Activated naive CD8-positive, alpha-beta T cell treated with anti-CD3 and anti-CD28 coated beads for 36 hours (primary cell): ENCODE measurements around the gene SLC9A3. TPM values are rescaled to one million over a fixed set of nuclear protein-coding genes. Genes with fewer than 3 reads are reported as not detected.

Experiments
- DNase-seq: peaks from one replicate; pipeline ENCODE4 v3.0.0; 2021
- H3K27ac Mint-ChIP-seq: one replicate; pipeline ENCODE4 v1.8.0; 2022; ENCODE audit warnings: mild to moderate bottlenecking, moderate library complexity, mixed read lengths
- H3K27me3 Mint-ChIP-seq: one replicate; pipeline ENCODE4 v1.8.0; 2022; ENCODE audit warnings: mild to moderate bottlenecking, mixed read lengths
- H3K36me3 Mint-ChIP-seq: one replicate; pipeline ENCODE4 v1.8.0; 2021; ENCODE audit warnings: mild to moderate bottlenecking, mixed read lengths
- H3K4me1 Mint-ChIP-seq: one replicate; pipeline ENCODE4 v1.8.0; 2021; ENCODE audit warnings: mixed read lengths
- H3K4me3 Mint-ChIP-seq: one replicate; pipeline ENCODE4 v1.8.0; 2022; ENCODE audit warnings: mild to moderate bottlenecking, moderate library complexity, mixed read lengths
- H3K9me3 Mint-ChIP-seq: one replicate; pipeline ENCODE4 v1.8.0; 2022; ENCODE audit warnings: mixed read lengths
- total RNA-seq, 2 experiments: library from RNA; stranded (reverse); gene quantifications; one replicate each; pipeline ENCODE4 v1.2.3, GENCODE V29; 2021

The SLC9A3 gene
- total RNA-seq, 2 experiments from 2014 or later, result 2.1 to 2.4 TPM

DNA sequence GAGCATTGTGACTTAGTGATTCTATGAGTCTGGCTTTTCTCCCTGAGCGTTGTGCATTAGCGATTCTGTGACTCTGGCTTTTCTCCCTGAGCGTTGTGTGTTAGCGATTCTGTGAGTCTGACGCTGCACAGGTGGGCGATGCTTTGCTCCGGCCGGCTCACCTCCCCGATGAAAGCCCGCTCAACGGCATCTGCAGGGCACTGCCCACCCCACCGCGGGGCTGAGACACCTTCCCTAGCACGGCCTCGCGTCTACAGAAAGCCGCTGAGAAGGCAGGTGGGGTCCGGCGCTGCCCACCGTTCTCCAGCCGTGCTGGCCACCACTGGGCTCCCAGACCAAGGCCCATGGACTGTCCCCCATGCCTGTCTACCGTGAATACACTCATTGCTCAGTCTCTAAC is 12.8 kb upstream of the SLC9A3 start:
- DNase-seq, result no peak
- peaks cover 10% of the 10 kb centered on the region for H3K27me3 Mint-ChIP-seq
- H3K9me3 Mint-ChIP-seq, result no peaks in the 10 kb centered on the region
- no peak overlapping the region for H3K4me3 Mint-ChIP-seq
- no peaks in the 10 kb centered on the region for H3K36me3 Mint-ChIP-seq
- no peak overlapping the region for H3K27ac Mint-ChIP-seq
- H3K4me1 Mint-ChIP-seq, result no peaks in the 10 kb centered on the region

DNA sequence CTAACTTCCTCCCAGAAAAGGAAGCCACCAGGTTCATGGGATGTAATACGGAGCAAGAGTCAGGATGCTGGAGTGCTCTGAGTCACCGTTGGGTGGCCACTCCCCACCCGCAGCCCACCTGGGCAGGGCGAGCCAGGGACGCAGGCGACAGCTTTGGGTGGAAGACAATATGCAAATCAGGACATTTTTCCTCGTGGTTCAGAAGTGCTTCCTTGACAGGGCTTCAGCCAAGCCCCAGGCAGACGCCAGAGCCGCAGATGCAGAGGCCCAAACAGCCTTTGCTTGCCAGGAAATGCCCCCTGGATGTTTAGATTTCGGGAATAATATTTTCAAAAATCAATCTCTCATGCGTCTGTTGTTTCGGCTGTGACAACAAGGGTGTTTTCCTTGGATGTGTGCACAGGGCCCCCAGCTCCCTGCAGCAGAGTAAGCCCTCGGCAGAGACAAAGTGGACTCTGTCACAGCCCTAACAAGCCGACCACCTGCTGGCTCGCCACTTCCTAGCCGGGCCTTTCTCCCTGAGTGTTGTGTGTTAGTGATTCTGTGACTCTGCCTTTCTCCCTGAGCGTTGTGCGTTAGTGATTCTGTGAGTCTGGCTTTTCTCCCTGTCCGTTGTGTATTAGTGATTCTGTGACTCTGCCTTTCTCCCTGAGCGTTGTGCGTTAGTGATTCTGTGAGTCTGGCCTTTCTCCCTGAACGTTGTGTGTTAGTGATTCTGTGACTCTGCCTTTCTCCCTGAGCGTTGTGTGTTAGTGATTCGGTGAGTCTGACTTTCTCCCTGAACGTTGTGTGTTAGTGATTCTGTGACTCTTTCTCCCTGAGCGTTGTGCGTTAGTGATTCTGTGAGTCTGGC is 11.8 kb upstream of the SLC9A3 start:
- no peak for DNase-seq
- Mint-ChIP-seq H3K27me3 (peaks cover 19% of the 10 kb centered on the region), H3K4me1 (no peaks in the 10 kb centered on the region), H3K36me3 (no peaks in the 10 kb centered on the region), H3K4me3 (no peak overlapping the region), H3K9me3 (no peaks in the 10 kb centered on the region), H3K27ac (no peak overlapping the region)

DNA sequence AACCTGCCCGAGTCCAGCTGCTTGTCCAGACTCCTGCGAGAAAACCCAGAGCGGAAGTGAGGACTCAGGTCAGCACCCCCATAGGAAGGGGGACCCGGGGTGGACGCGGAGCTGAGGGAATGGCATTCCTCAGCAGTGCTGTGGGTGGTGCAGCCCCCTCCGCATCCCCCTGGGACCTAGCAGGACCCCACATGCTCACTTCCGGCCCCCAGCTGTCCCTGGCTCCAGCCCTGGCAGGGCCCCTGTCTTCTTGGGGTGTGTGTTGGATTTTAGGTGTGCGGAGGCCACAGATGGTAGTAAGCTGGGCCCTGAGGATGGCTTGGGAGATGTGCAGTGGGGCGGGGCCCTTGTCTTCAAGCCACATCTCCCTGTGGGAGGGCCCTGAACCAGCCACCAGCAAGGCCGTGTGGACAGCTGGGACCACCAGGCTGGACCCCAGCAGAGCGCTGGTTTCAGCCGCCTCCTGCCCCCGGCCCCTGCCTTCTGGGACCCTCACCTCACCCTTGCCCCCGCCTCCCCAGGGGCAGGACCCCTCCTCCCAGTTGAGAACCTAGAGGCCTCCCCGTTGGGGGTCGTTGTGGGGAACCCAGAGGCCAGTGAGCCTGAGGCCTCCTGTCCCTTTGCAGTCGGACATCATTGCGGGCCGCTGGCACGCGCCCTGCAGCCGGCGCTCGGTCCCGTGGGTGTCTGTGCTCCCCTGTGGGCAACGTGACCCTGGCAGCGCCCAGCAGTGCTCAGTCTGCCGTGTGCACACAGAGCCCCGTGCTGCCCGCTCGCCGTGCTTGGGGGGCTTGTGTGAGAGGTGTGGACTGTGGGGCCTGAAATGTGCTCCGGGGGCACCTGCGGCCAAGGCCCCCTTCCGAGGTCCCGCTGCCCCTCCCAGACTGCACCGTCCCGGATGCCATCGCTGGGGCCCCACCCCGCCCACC is 10.8 kb upstream of the SLC9A3 start:
- no peak for DNase-seq
- Mint-ChIP-seq H3K36me3 (no peaks in the 10 kb centered on the region), H3K9me3 (no peaks in the 10 kb centered on the region), H3K4me3 (no peak overlapping the region), H3K4me1 (peaks cover 7% of the 10 kb centered on the region), H3K27me3 (peaks cover 24% of the 10 kb centered on the region), H3K27ac (no peak overlapping the region)

DNA sequence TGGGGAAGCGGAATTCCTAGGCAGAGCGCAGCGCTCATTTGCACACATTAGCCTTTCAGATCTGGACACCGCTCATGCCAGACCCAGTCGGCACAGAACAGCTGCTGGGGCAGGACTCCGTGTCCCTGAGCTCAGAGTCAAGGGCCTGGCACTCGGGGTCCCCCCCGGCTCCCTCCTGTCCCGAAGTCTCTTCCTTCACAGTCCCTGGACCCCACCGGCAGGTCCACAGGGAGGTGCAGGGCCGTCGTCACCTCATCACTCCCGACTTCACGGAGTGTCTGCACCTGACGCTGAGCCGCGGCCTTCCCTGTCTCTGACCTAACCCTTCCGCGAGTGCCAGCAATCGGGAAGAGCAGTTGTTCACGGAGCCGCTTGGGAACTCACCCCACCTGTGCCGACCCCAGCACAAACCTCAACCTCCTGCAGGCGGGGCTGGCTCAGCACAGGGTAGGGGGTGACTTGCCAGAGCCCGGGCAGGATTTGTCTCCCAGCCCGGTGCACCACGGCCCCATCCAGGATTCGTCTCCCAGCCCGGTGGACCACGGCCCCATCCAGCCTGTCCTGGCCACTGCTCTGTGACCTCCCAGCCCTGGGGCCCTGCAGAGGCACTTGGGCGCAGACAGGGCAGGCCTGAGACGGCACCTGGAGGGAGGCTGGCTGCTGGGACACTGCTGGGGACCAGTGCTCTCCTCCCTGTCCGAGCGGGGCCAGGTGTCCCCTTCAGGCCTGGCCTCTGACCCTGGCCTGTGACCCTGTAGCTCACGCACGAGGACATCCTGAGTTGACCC is 9.9 kb upstream of the SLC9A3 start:
- no peak for DNase-seq
- Mint-ChIP-seq H3K27me3 (peaks cover 32% of the 10 kb centered on the region), H3K4me1 (peaks cover 14% of the 10 kb centered on the region), H3K27ac (no peak overlapping the region), H3K9me3 (no peaks in the 10 kb centered on the region), H3K36me3 (no peaks in the 10 kb centered on the region), H3K4me3 (no peak overlapping the region)

DNA sequence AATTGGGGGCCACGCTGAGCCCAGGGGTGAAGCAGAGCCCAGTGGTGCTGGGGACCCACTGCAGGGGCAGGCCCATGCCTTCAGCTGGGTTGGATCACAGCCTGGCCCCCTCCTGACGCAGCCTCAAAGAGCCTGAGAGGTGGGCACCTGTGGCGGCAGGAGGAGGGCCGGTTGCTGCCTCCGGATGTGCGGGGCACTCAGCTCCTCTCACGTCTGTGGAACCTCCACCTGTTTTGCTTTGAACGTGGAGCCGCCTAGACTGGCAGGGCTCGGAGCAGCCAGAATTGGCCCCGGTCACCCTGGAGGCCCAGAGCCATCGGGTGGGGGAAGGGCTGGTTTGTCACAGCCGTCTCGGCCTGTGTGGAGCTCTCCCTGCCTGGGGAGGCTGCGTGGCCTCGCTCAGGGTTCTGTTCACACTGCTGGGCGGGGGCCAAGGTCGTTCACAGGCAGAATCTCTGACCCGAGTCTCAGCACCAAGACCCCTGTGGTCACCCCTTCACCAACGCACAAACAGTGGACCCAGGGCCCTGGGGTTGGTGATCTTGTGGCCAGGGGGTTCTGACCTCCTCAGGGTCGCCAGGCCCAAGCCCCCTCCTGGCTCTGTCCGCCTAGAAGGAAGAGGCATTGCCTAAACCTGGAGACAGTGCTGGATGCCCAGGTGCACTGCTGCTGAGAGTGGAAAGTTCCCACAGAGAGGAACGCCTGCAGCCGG is 9.2 kb upstream of the SLC9A3 start:
- DNase-seq, result no peak
- no peak overlapping the region for H3K4me3 Mint-ChIP-seq
- H3K27me3 Mint-ChIP-seq, result peaks cover 36% of the 10 kb centered on the region
- no peaks in the 10 kb centered on the region for H3K36me3 Mint-ChIP-seq
- H3K9me3 Mint-ChIP-seq, result no peaks in the 10 kb centered on the region
- no peak overlapping the region for H3K27ac Mint-ChIP-seq
- H3K4me1 Mint-ChIP-seq, result peaks cover 17% of the 10 kb centered on the region

DNA sequence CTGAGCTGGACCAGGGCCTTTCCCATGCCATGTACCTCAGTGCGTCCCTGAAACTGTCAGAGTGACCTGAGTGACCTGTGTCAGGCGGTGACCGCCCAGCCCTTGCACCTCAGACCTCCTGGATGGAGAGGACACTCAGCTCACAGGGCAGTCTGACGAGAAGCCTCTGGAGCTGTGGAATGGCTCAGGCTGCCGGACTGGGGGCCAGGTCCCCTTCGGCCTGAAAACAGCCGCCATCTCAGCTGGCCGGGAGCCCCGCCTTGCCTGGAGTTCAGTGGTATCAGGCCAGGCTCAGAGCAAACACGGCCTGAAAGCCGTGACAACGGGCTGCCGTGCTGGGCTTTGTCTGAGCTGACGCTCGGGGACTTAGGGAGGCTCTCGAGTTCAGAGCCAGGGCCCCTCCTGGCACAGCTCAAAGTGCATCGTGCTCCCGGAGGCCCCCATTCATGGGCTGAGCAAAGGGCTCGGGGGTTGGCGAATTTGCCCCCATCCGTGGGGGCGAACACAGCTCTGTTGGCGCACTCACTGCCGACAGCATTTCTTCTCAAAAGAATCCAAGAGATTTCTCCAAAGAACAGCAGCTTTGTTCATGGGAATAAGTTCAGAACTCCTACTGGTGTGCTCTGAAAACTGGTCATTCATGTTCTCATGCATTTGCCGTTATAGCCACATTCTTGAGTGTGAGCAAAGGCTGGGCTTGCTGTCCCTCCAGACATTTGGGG is 8.4 kb upstream of the SLC9A3 start:
- no peak for DNase-seq
- Mint-ChIP-seq H3K4me1 (peaks cover 18% of the 10 kb centered on the region), H3K4me3 (no peak overlapping the region), H3K27ac (no peak overlapping the region), H3K36me3 (no peaks in the 10 kb centered on the region), H3K9me3 (no peaks in the 10 kb centered on the region), H3K27me3 (peaks cover 37% of the 10 kb centered on the region)

DNA sequence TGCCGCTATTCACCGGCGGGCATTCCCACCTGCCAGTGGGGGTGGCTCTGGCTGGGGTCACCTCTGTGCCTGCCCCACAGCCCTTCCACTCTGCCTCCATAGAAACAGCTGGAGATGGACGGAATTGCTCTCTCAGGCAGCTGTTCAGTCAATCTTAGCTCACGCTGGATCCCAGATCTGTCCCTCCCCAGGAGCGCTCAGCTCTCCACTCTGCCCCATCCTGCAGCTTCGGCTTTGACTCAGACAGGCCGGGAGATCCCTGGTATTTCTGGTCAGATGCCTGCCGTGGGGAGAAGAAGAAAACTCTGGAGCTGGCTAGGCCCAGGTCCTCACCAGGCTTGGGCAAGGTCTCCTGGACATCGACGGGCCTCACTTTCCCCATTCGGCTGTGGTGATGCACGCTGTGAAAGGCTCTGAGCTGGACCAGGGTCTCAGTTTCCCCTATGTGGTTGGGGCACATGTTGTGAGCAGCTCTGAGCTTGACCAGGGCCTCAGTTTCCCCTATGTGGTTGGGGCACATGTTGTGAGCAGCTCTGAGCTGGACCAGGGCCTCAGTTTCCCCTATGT is 7.6 kb upstream of the SLC9A3 start:
- Mint-ChIP-seq H3K27me3 (peaks cover 45% of the 10 kb centered on the region), H3K9me3 (no peaks in the 10 kb centered on the region), H3K4me1 (peaks cover 27% of the 10 kb centered on the region), H3K36me3 (no peaks in the 10 kb centered on the region), H3K27ac (no peak overlapping the region), H3K4me3 (no peak overlapping the region)
- DNase-seq, result no peak

DNA sequence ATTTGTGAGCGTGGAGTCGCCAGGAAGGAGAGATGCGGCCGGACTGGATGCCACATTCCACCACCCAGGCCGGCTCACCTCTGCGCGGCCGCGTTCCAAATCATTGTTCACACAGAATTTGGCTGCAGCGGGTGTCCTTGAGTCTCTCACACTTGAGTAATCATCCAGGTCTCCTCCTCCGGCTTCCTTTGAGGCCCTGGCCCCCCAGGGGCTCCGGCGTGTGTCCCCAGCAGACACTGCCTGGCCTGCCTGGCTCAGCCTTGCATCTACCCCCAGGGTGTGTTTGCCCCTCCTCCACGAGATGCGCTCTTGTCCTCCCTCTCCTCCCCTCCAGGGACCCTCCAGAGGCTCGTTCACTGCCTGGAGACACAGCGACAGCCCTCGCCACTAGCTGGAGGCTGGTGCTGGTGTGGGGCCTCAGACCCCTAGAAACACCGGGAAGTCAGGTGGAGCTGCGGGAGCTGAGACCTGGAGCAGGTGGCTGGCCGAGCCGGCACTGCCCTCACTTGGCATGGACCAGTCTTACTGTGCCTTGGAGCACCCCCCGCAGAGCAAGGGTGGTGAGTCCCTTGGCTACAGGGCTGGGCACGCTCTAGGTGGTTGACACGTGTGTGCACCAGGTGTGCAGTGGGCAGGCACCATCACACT is 7.0 kb upstream of the SLC9A3 start:
- no peak for DNase-seq

DNA sequence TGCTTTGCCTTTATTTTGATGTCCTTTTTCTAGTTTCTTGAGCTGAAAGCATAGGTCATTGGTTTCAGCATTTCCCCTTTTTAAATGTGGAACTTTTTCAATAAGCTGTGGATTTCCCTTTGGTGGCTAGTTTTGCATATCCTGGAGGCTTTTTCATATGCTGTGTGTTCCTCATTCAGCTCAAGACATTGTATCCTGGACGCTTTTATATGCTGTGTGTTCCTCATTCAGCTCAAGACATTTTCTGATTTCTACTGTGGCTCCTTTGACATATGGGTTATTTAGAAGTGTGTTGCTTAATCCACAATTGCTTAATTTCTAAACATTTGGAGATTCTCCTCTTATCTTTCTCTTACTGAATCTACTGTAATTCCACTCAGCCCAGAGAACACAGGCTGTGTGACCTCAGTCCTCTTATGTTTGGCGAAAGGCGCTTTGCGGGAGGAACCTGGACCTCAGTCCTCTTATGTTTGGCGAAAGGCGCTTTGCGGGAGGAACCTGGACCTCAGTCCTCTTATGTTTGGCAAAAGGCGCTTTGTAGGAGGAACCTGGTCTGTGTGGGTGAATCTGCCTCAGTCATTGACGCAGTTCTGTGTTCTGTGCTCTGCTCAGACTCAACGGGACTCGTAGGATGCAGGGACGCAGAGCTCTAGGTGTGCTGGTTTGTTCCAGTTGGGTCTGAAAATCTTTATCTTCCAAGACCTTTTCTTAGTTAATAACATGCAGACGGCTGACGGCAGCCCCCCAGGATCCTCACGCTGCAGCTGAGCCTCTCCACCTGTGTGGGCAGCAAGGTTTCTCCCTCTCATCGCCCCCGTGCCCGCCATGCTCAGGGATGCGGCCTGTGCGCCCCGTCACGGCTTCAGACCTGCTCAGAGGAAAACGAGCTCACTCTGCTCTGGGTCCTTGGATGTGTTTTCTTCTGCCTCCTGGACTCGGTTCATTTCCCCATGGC is 6.0 kb upstream of the SLC9A3 start:
- no peaks in the 10 kb centered on the region for H3K9me3 Mint-ChIP-seq

More for the DNA sequence above, 7.0 kb upstream of the SLC9A3 start:
- Mint-ChIP-seq H3K9me3 (no peaks in the 10 kb centered on the region), H3K27me3 (peaks cover 51% of the 10 kb centered on the region), H3K27ac (no peak overlapping the region), H3K4me1 (peaks cover 29% of the 10 kb centered on the region), H3K4me3 (no peak overlapping the region), H3K36me3 (no peaks in the 10 kb centered on the region)

DNA sequence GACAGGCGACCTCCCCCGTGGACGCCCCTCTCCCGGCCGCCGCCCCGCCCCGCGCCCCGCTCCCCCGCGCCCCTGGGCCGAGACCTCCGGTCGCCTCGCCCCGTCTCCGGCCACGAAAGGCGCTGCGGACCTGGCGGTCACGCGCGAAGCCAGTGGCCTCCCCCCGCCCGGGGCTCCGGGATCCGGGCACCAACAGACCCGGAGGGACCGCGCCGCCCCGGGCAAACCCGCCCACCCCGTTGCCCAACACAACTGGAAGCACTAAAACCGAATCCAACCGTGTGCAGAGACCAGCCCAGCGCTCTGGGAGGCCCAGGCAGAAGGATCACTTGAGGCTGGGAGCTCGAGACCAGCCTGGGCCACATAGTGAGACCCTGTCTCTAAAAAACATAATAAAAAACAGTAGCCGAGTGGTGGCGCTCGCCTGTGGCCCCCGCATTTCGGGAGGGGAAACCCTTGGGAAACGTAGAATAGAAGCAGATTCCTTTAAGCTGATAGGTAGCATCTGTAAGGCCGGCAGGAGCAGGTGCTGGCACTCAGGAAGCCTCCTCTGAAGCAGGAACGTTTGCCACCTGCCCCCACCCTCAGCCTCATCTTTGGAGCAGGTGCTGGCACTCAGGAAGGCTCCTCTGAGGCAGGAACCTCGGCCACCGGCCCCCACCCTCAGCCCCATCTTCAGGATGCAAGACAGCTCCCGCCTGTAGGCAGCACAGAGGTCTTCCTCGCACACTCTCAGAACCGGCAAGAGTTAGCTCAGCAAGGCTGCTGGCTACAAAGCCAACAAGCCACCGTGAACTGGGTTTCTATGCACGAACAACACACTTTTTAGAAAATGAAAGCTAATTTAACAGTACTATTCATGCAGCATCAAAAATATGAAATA is 4.6 kb upstream of the SLC9A3 start:
- H3K27me3 Mint-ChIP-seq, result peaks cover 67% of the 10 kb centered on the region
- H3K4me1 Mint-ChIP-seq, result peaks cover 34% of the 10 kb centered on the region
- H3K27ac Mint-ChIP-seq, result no peak overlapping the region
- H3K9me3 Mint-ChIP-seq, result no peaks in the 10 kb centered on the region
- DNase-seq, result no peak
- H3K36me3 Mint-ChIP-seq, result no peaks in the 10 kb centered on the region
- peak overlapping the region; percentile 47 for H3K4me3 Mint-ChIP-seq

More for the DNA sequence above, 6.0 kb upstream of the SLC9A3 start:
- Mint-ChIP-seq H3K27me3 (peaks cover 60% of the 10 kb centered on the region), H3K4me1 (peaks cover 30% of the 10 kb centered on the region), H3K36me3 (no peaks in the 10 kb centered on the region), H3K27ac (no peak overlapping the region), H3K4me3 (peak overlapping the region; percentile 12)
- DNase-seq, result no peak

DNA sequence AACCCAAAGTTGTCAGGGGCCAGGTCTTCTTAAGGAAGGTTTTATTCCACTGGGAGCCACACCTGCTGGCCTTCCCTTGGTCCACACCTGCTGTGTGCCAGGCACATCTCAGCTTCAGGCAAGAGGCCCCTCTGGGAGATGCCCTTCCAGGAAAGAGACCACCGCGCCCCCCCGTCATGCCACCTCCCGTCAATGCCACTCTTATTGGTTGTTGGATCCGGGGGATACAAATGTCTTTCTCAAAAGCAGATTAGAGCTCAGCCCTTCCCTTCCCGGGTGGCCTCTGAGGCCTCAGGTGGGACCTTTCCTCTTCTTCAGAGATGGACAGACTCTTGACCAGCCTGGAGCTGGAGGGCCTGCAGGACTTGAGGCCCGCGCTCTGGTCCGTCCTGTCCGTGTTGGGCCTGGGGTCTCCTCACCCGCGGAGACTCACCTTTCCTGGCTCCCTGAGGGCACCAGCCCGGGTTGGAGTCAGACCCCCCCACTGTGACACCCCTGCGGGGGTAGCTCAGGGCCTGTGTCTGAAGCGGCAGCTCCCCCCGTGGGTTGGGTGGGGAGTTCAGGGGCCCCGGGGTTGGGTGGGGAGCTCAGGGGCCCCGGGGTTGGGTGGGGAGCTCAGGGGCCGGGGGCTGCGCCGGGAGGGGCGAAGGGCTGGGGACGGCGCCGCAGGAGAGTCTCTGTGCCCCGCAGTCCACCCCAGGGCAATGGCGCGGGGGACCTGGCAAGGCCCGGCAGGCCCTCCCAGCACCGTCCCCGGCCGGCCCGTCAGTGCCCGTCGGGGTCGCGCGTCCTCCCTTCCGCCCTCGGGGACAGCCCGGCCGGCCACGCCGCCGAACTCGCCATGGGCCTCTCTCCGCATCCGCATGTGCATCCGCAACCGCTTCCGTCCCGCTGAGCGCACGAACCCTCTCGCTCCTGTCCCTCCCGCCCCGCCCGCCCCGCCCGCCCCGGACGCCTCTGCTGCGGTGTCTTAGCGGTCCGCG is 3.7 kb upstream of the SLC9A3 start:
- Mint-ChIP-seq H3K36me3 (no peaks in the 10 kb centered on the region), H3K4me1 (peaks cover 39% of the 10 kb centered on the region), H3K4me3 (no peak overlapping the region), H3K27ac (no peak overlapping the region), H3K27me3 (peaks cover 70% of the 10 kb centered on the region), H3K9me3 (no peaks in the 10 kb centered on the region)
- DNase-seq, result peak; percentile 46
